ENCODE data around the gene HNRNPUL1.

HNRNPUL1 gene

DNA sequence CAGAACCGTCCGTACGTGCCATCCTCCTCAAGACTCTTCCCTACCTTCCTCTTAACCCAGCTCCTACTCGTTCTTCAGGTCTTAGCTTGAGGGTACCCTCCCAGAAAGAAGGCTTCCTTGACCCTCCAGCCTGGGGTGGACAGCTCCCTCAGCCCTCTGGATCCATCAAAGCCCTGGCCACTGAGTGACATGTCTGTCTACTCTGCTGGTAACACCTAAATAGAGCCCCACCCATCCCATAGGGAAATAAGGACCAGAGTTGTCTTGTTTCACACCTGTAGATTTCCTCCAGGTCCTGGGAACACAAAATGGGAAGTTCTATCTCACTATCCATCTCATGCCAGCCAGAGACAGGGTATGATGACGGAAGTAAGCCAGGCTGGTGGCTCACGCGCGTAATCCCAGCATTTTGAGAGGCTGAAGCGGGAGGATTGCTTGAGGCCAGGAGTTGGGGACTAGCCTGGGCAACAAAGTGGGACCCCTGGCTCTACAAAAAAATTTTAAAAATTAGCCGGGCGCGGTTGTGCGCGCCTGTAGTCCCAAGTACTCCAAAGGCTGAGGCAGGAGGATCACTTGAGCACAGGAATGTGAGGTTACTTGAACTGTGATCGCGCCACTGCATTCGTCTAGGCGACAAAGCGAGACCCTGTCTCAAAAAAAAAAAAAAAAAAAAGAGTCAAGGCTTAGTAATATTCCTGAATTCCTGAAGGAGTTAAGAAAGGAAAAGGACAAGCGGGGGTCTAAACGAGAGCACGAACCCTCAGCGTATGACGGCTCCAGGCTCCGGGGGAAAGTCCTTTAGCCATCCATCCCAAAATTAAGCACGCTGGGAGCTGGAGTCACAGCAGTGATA, 45.2 kb downstream of the HNRNPUL1 start:
- H3K36me3 ChIP-seq (ENCODE audit: control insufficient read depth, insufficient read depth, low read length) = peaks cover 12% of the 10 kb centered on the region
- no peaks in the 10 kb centered on the region for H3K27me3 ChIP-seq (replicated peaks; ENCODE audit: control insufficient read depth, insufficient read depth, low read length)

DNA sequence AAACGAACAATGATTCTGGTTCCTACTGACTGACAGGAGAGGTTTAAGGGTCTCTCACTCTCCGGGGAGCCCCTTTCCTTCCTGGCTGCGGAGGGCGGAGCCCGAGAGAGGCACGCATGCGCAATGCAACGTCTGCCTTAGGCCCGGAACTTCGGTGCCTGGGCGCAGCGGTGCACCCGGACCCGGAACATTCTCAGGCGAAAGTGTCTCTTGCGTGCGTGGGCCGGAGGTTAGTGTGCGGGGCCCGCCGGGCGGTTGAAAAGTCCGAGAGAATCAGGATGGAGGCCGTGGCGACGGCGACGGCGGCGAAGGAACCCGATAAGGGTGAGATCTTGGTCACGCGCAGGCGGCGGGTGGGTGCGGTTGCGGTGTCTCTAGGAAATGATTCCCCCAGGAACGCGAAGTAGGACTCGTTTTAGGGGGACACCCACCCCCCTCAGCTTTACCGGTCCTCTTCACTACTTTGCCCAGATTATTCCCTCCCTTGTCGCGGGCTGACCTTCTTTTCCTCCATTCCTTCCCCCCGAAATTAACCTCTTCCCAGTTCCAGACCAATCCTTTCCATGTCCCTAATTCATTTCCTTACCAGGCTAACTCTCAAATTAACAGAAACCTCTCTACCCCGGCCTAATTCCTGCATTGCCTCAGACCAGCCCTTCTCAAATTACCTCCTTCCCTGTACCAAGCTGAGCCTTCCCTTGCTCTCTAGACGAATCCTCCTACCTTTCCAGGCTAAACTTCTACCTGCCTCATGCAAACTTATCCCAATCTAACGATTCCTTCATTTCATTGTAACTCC, 46.1 kb downstream of the HNRNPUL1 start, which contains the start of gene CCDC97:
TSS of gene CCDC97 (plus strand) at position 140 of the 799 bp plus-strand sequence. CDS start at position 279, 139 bp downstream.
- no peaks in the 10 kb centered on the region for H3K27me3 ChIP-seq (replicated peaks; ENCODE audit: control insufficient read depth, insufficient read depth, low read length)
- peak; percentile 92 for DNase-seq (ENCODE audit: extremely low read depth, insufficient read length)
- no peak for TF ChIP-seq CTCF (IDR thresholded peaks at IDR 0.05; ENCODE audit: insufficient read depth, low read length, poor library complexity, severe bottlenecking)
- H3K4me3 ChIP-seq (replicated peaks; ENCODE audit: low read depth, low read length) = peak within 1 kb of the TSS; percentile 80
- H3K36me3 ChIP-seq (ENCODE audit: control insufficient read depth, insufficient read depth, low read length) = peaks cover 10% of the 10 kb centered on the region

More for the DNA sequence above, 45.2 kb downstream of the HNRNPUL1 start:
- no peak for DNase-seq (ENCODE audit: extremely low read depth, insufficient read length)
- peak overlapping the region; percentile 80 for H3K4me3 ChIP-seq (replicated peaks; ENCODE audit: low read depth, low read length)
- TF ChIP-seq CTCF (IDR thresholded peaks at IDR 0.05; ENCODE audit: insufficient read depth, low read length, poor library complexity, severe bottlenecking) = no peak

- H3K4me3 ChIP-seq (replicated peaks; ENCODE audit: low read depth, low read length) = peak overlapping the region; percentile 80
- no peaks in the 10 kb centered on the region for H3K27me3 ChIP-seq (replicated peaks; ENCODE audit: control insufficient read depth, insufficient read depth, low read length)
- H3K36me3 ChIP-seq (ENCODE audit: control insufficient read depth, insufficient read depth, low read length) = peaks cover 13% of the 10 kb centered on the region
- no peak for DNase-seq (ENCODE audit: extremely low read depth, insufficient read length)
- no peak for TF ChIP-seq CTCF (IDR thresholded peaks at IDR 0.05; ENCODE audit: insufficient read depth, low read length, poor library complexity, severe bottlenecking)
Measured at GRCh38 chr19:41311072-41311471, 46.9 kb downstream of the HNRNPUL1 start.

GRCh38 chr19:41311613-41312012, 47.4 kb downstream of the HNRNPUL1 start:
- DNase-seq (ENCODE audit: extremely low read depth, insufficient read length) = no peak
- Histone ChIP-seq H3K4me3 (replicated peaks; ENCODE audit: low read depth, low read length) (peak overlapping the region; percentile 80; the same call in 1 of the 2 replicates), H3K36me3 (ENCODE audit: control insufficient read depth, insufficient read depth, low read length) (peaks cover 15% of the 10 kb centered on the region), H3K27me3 (replicated peaks; ENCODE audit: control insufficient read depth, insufficient read depth, low read length) (no peaks in the 10 kb centered on the region)
- TF ChIP-seq CTCF (IDR thresholded peaks at IDR 0.05; ENCODE audit: insufficient read depth, low read length, poor library complexity, severe bottlenecking) = no peak

- Histone ChIP-seq H3K27me3 (replicated peaks; ENCODE audit: control insufficient read depth, insufficient read depth, low read length) (no peaks in the 10 kb centered on the region), H3K36me3 (ENCODE audit: control insufficient read depth, insufficient read depth, low read length) (peaks cover 43% of the 10 kb centered on the region), H3K4me3 (replicated peaks; ENCODE audit: low read depth, low read length) (no peak overlapping the region)
- no peak for TF ChIP-seq CTCF (IDR thresholded peaks at IDR 0.05; ENCODE audit: insufficient read depth, low read length, poor library complexity, severe bottlenecking)
- no peak for DNase-seq (ENCODE audit: extremely low read depth, insufficient read length)
Measured at GRCh38 chr19:41316306-41316920, 52.2 kb downstream of the HNRNPUL1 start.

Data from GM06990 (cell line).